DND-41 (cell line): ENCODE measurements around the gene MAPK10.

Experiments
- ATAC-seq: fragments of 200-7000 bp; cut with Tn5 transposase; 3 replicates; pipeline ENCODE4 v1.9.1; 2021; ENCODE audit warnings: low read depth; ENCODE audit not compliant: insufficient read depth
- DNase-seq: peaks from one replicate; pipeline ENCODE4 v3.0.0-alpha.2; 2020
- H2AFZ ChIP-seq: 2 replicates; pipeline ENCODE4 v1.6.0; 2012; ENCODE audit warnings: low read depth, low read length
- H3K27ac ChIP-seq: 2 replicates; pipeline ENCODE4 v1.5.1; 2012; ENCODE audit warnings: low read length, inconsistent platforms
- H3K27me3 ChIP-seq: fragments of 200-600 bp; sonication (generic); 2 replicates; pipeline ENCODE4 v1.6.0; 2012; ENCODE audit warnings: low read length, mild to moderate bottlenecking, inconsistent platforms; ENCODE audit not compliant: insufficient read depth, poor library complexity
- H3K36me3 ChIP-seq: 2 replicates; pipeline ENCODE4 v1.5.1; 2012; ENCODE audit warnings: low read length, inconsistent platforms; ENCODE audit not compliant: insufficient read depth
- H3K4me1 ChIP-seq: 2 replicates; pipeline ENCODE4 v1.5.1; 2012; ENCODE audit warnings: mild to moderate bottlenecking, low read length; ENCODE audit not compliant: insufficient read depth
- H3K4me2 ChIP-seq: 2 replicates; pipeline ENCODE4 v1.6.0; 2012; ENCODE audit warnings: mild to moderate bottlenecking, moderate library complexity, low read length, inconsistent platforms; ENCODE audit not compliant: insufficient read depth
- H3K4me3 ChIP-seq, 2 experiments: fragments of 200-600 bp in 1 of 2; shearing (Covaris generic) in 1 of 2; 2 replicates each; pipeline ENCODE4 v1.5.1; 2012 to 2016; ENCODE audit warnings: inconsistent platforms in 2 of 2, low read length in 2 of 2, mild to moderate bottlenecking in 2 of 2, low read depth in 1 of 2, moderate library complexity in 1 of 2
- H3K79me2 ChIP-seq: 2 replicates; pipeline ENCODE4 v1.6.0; 2012; ENCODE audit warnings: low read length, inconsistent platforms; ENCODE audit not compliant: insufficient read depth
- H3K9ac ChIP-seq: 2 replicates; pipeline ENCODE4 v1.6.0; 2012; ENCODE audit warnings: low read depth, mild to moderate bottlenecking, inconsistent platforms, low read length, moderate library complexity
- H3K9me3 ChIP-seq: 2 replicates; pipeline ENCODE4 v1.5.1; 2012; ENCODE audit warnings: low read length, moderate library complexity, mild to moderate bottlenecking, inconsistent platforms; ENCODE audit not compliant: insufficient read depth, severe bottlenecking
- H4K20me1 ChIP-seq: 2 replicates; pipeline ENCODE4 v1.6.0; 2012; ENCODE audit warnings: low read length; ENCODE audit not compliant: insufficient read depth
- CTCF ChIP-seq: IDR thresholded peaks from 2 replicates; pipeline ENCODE4 v1.5.1; 2012; ENCODE audit warnings: borderline replicate concordance, low read length, moderate library complexity, mild to moderate bottlenecking; ENCODE audit not compliant: poor library complexity, severe bottlenecking; ENCODE audit errors: extremely low read depth
- EZH2 ChIP-seq: IDR thresholded peaks from 3 replicates; pipeline ENCODE4 v1.6.1; 2012; ENCODE audit warnings: borderline replicate concordance, low read depth, mild to moderate bottlenecking, moderate library complexity, low read length, inconsistent platforms; ENCODE audit not compliant: severe bottlenecking

Gene MAPK10

GRCh38 chr4:86256086-86256485 lies 103.8 kb downstream of the MAPK10 start:
- H4K20me1 ChIP-seq = no peaks in the 10 kb centered on the region
- no peaks in the 10 kb centered on the region for H3K9me3 ChIP-seq
- no peaks in the 10 kb centered on the region for H3K36me3 ChIP-seq
- no peaks in the 10 kb centered on the region for H3K4me1 ChIP-seq
- H3K4me3 ChIP-seq = no peak overlapping the region
- H3K4me2 ChIP-seq = no peak overlapping the region
- DNase-seq (no peak), ATAC-seq (no peak)
- H2AFZ ChIP-seq = no peak overlapping the region
- H3K9ac ChIP-seq = no peak overlapping the region
- no peaks in the 10 kb centered on the region for H3K79me2 ChIP-seq
- no peak overlapping the region for H3K27ac ChIP-seq
- no peaks in the 10 kb centered on the region for H3K27me3 ChIP-seq
- TF ChIP-seq CTCF (no peak), EZH2 (no peak)

GRCh38 chr4:86250619-86251018 lies 109.2 kb downstream of the MAPK10 start:
- H2AFZ ChIP-seq = no peak overlapping the region
- no peak for DNase-seq
- TF ChIP-seq EZH2 = no peak
- TF ChIP-seq CTCF = no peak
- no peaks in the 10 kb centered on the region for H3K4me1 ChIP-seq
- H3K27ac ChIP-seq = no peak overlapping the region
- no peaks in the 10 kb centered on the region for H3K9me3 ChIP-seq
- no peak for ATAC-seq
- H3K36me3 ChIP-seq = no peaks in the 10 kb centered on the region
- H3K4me3 ChIP-seq = no peak overlapping the region
- no peak overlapping the region for H3K4me2 ChIP-seq
- H3K27me3 ChIP-seq = no peaks in the 10 kb centered on the region
- no peak overlapping the region for H3K9ac ChIP-seq
- no peaks in the 10 kb centered on the region for H3K79me2 ChIP-seq
- no peaks in the 10 kb centered on the region for H4K20me1 ChIP-seq

GRCh38 chr4:86250006-86250405 lies 109.8 kb downstream of the MAPK10 start:
- Histone ChIP-seq H3K36me3 (no peaks in the 10 kb centered on the region), H3K9me3 (no peaks in the 10 kb centered on the region), H4K20me1 (no peaks in the 10 kb centered on the region), H3K4me3 (no peak overlapping the region), H3K27me3 (no peaks in the 10 kb centered on the region), H3K27ac (no peak overlapping the region), H3K79me2 (no peaks in the 10 kb centered on the region), H3K4me1 (no peaks in the 10 kb centered on the region), H3K4me2 (no peak overlapping the region), H3K9ac (no peak overlapping the region), H2AFZ (no peak overlapping the region)
- DNase-seq (no peak), ATAC-seq (no peak)
- TF ChIP-seq CTCF (no peak), EZH2 (no peak)

GRCh38 chr4:86249074-86249473 lies 110.8 kb downstream of the MAPK10 start:
- ATAC-seq (no peak), DNase-seq (no peak)
- no peak overlapping the region for H3K27ac ChIP-seq
- H3K4me1 ChIP-seq = no peaks in the 10 kb centered on the region
- H3K36me3 ChIP-seq = no peaks in the 10 kb centered on the region
- H3K9ac ChIP-seq = no peak overlapping the region
- no peak overlapping the region for H2AFZ ChIP-seq
- H3K9me3 ChIP-seq = no peaks in the 10 kb centered on the region
- H3K4me3 ChIP-seq = no peak overlapping the region
- TF ChIP-seq CTCF = no peak
- no peak for TF ChIP-seq EZH2
- H3K79me2 ChIP-seq = no peaks in the 10 kb centered on the region
- no peak overlapping the region for H3K4me2 ChIP-seq
- no peaks in the 10 kb centered on the region for H3K27me3 ChIP-seq
- no peaks in the 10 kb centered on the region for H4K20me1 ChIP-seq
